HEK293 (cell line): Measurements from ENCODE around the gene KMT2D.

Experiments used
- MYNN ChIP-seq: fragments of 450-650 bp; formaldehyde crosslinking; IDR thresholded peaks from 2 replicates; pipeline ENCODE4 v1.5.1; 2016; ENCODE audit warnings: missing biosample characterization, missing genetic modification characterization, borderline replicate concordance
- TCF7L2 ChIP-seq: IDR thresholded peaks from 2 replicates; pipeline ENCODE4 v1.6.1; 2011; ENCODE audit warnings: low read depth, mild to moderate bottlenecking, inconsistent platforms, low read length, moderate library complexity, borderline replicate concordance
- ZBTB7A ChIP-seq: fragments of 450-650 bp; formaldehyde crosslinking; IDR thresholded peaks from 2 replicates; pipeline ENCODE4 v1.5.1; 2016; ENCODE audit warnings: low read depth, missing biosample characterization, missing genetic modification characterization
- ZNF23 ChIP-seq: fragments of 450-650 bp; formaldehyde crosslinking; IDR thresholded peaks from 2 replicates; pipeline ENCODE4 v1.5.1; 2016; ENCODE audit warnings: missing biosample characterization, missing genetic modification characterization, borderline replicate concordance
- ZNF404 ChIP-seq: fragments of 450-650 bp; formaldehyde crosslinking; IDR thresholded peaks from 2 replicates; pipeline ENCODE4 v1.5.1; 2017; ENCODE audit warnings: missing biosample characterization, missing genetic modification characterization
- TF ChIP-seq, protein P1 (sequence below): fragments of 450-650 bp; formaldehyde crosslinking; IDR thresholded peaks from 2 replicates; pipeline ENCODE4 v1.5.1; 2016; ENCODE audit warnings: missing biosample characterization, missing genetic modification characterization

DNA sequence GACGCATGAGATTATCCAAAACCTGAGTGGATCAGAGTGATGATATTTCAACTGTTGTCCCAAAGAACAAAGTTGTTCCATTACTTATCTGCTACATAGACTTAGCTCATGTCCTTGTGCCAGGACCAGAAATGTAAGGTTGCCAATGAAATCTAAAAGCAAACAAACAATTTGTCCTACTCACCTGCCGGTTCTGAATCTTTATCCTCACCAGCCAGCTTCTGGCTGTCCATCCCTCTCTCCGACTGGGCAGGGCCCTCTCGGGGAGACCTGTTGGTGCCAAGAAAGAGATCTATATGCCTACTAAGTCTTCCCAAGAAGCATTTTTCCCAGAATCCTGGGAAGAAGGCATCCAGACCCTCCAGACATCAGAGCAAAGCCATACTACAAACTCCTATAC, 5.5 kb downstream of the KMT2D start:
- TF ChIP-seq MYNN (tag by site-specific recombination) (no peak), ZNF404 (tag by site-specific recombination) (no peak), ZBTB7A (no peak), ZNF23 (tag by site-specific recombination) (no peak), TCF7L2 (no peak)
- TF ChIP-seq, protein P1, sequence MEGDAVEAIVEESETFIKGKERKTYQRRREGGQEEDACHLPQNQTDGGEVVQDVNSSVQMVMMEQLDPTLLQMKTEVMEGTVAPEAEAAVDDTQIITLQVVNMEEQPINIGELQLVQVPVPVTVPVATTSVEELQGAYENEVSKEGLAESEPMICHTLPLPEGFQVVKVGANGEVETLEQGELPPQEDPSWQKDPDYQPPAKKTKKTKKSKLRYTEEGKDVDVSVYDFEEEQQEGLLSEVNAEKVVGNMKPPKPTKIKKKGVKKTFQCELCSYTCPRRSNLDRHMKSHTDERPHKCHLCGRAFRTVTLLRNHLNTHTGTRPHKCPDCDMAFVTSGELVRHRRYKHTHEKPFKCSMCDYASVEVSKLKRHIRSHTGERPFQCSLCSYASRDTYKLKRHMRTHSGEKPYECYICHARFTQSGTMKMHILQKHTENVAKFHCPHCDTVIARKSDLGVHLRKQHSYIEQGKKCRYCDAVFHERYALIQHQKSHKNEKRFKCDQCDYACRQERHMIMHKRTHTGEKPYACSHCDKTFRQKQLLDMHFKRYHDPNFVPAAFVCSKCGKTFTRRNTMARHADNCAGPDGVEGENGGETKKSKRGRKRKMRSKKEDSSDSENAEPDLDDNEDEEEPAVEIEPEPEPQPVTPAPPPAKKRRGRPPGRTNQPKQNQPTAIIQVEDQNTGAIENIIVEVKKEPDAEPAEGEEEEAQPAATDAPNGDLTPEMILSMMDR (tag by site-specific recombination), result no peak
